Measurements from ENCODE around the gene RYR2. TPM values are rescaled to one million over a fixed set of nuclear protein-coding genes. Genes with fewer than 3 reads are reported as not detected.

Gene RYR2
- total and polyA plus RNA-seq, 8 donors = 1.6 to 6.9 (median 4.4) TPM

DNA sequence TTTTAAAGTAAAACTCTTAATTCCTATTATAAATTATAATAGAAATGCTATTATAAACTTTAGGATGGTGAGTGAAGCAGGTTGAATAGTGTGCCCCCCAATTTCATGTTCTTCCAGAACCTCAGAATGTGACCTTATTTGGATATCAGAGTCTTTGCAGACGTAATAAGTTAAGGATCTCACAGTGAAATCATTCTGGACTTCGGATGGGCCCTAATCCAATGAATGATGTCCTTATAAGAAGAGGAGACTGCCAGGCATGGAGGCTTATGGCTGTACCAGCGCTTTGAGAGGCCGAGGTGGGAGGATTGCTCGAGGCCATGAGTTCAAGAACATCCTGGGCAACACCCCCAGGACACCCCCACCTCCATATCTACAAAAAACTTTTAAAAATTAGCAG is 28.4 kb upstream of the RYR2 start:
- ATAC-seq = no peak
- no peak for FAIRE-seq
- 84 to 85% methylated on average over 5 of the region's 5 CpGs for WGBS, 2 donors

DNA sequence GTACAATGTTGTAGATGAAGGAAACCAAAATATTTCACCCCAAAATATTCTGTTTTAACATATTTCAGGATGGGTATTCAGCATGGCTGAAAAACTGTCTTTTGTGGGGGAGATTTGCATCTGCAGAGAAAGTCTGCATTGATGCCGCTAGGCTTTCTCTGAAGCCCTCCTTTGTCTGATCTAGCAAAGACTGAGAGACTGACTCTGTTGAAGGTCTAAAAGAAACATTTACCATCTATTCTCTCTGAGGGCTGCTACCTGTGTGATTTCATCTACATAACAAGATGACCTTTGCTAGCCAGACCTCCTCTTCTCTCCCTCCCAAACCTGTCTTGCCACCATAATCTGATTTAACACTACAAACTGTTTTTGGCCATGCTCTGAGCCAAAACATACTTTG is 25.4 kb upstream of the RYR2 start:
- FAIRE-seq (no peak), ATAC-seq (no peak), DNase-seq (no peak)
- peaks cover 0 to 6% (median 4%) of the 10 kb centered on the region in 3 donors for H3K4me1 ChIP-seq
- no peaks in the 10 kb centered on the region for H3K27me3 ChIP-seq
- WGBS, 2 donors = 81 to 82% methylated on average over 1 of the region's 1 CpG
- no peaks in the 10 kb centered on the region for H3K9me3 ChIP-seq
- no peak overlapping the region for H3K4me3 ChIP-seq
- intact Hi-C loops (cut with DNase I) = no loop called here
- TF ChIP-seq CTCF (IDR thresholded peaks at IDR 0.05) = no peak
- no peaks in the 10 kb centered on the region for H3K36me3 ChIP-seq
- no peak overlapping the region for H3K27ac ChIP-seq

More for the DNA sequence above, 28.4 kb upstream of the RYR2 start:
- Histone ChIP-seq H3K9me3 (no peaks in the 10 kb centered on the region), H3K36me3 (no peaks in the 10 kb centered on the region), H3K27ac (peak overlapping the region; percentile 33 to 73 (median 52)), H3K4me3 (no peak overlapping the region), H3K4me1 (peaks cover 0 to 6% (median 4%) of the 10 kb centered on the region in 3 donors), H3K27me3 (no peaks in the 10 kb centered on the region)
- DNase-seq = no peak
- no peak for TF ChIP-seq CTCF (IDR thresholded peaks at IDR 0.05)
- intact Hi-C loops (cut with DNase I) = no loop called here

DNA sequence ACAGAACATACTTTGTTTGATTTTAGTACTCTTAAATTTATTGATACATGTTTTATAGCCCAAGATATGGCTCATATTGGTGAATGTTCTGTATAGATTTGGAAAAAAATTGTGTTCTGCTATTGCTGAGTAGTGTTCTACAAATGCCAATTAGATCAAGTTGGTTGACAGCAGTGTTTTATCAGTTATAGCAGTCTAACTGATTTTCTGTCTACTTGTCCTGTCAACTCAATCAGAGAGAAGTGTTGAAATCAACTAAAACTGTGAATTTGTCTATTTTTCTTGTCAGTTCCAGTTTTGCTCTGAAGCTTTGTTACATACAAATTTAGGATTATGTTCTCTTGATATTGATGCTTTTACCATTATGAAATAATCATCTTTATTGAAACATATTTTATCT is 23.1 kb upstream of the RYR2 start:
- intact Hi-C loops (cut with DNase I) = no loop called here
- no peak for TF ChIP-seq CTCF (IDR thresholded peaks at IDR 0.05)
- ATAC-seq (no peak), FAIRE-seq (no peak), DNase-seq (no peak)
- Histone ChIP-seq H3K9me3 (no peaks in the 10 kb centered on the region), H3K36me3 (no peaks in the 10 kb centered on the region), H3K4me1 (no peaks in the 10 kb centered on the region), H3K4me3 (no peak overlapping the region), H3K27me3 (no peaks in the 10 kb centered on the region), H3K27ac (no peak overlapping the region)

DNA sequence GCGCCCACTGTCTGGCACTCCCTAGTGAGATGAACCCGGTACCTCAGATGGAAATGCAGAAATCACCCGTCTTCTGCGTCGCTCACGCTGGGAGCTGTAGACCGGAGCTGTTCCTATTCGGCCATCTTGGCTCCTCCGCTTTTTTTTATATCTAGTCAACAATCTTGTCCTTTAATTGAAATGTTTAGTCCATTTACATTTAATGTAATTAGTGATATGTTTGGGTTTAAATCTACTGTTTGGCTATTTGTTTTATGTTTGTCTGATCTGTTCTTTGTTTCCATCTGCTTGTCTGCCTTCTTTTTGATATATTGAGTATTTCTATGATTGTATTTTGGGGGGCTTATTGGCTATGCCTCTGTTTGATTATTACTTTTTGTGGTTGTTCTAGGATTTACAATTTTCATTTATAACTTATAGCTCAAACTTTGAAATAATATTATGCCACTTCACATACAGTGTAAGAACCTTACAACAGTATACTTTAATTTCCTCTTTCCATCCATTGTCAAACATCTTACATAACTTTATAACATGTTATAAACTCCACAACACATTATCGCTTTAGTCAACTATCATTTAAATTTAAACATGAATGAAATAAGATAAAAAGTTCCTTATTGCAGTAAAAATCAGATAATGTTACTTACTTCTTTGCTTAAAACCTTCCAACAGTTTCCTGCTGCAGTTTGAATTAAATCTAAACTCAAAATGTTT is 16.5 kb upstream of the RYR2 start:
- Histone ChIP-seq H3K27ac (no peak overlapping the region), H3K9me3 (no peaks in the 10 kb centered on the region), H3K36me3 (no peaks in the 10 kb centered on the region), H3K4me3 (no peak overlapping the region), H3K4me1 (peaks cover 0 to 9% (median 0%) of the 10 kb centered on the region in 3 donors), H3K27me3 (no peaks in the 10 kb centered on the region)
- TF ChIP-seq CTCF (IDR thresholded peaks at IDR 0.05) = no peak
- ATAC-seq = no peak
- no peak for DNase-seq
- 92 to 93% methylated on average over 7 to 8 of the region's 10 CpGs for WGBS, 2 donors
- intact Hi-C loops (cut with DNase I) = no loop called here
- FAIRE-seq = no peak

DNA sequence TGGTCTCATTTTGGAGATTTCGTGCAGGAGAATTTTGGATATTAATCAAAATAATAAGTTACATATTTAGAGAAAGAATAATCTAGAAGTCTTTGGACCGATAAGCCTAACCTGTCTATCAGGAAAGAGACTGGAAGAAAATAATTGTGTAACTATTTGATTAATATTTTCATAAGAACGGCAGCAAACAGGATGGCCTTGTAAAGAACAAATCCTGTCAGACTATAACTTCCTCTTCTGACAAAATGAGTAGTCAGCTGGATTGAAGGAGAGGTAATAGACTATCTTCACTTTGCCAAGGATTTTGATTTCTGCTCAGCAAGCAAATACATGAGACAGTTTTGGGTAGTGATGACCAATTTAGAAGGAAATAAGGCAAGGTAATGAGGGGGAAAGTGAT is 12.7 kb upstream of the RYR2 start:
- ATAC-seq = peak in 2 of 4 donors; percentile 25 to 43
- Histone ChIP-seq H3K27me3 (no peaks in the 10 kb centered on the region), H3K27ac (no peak overlapping the region), H3K4me1 (peaks cover 0 to 9% (median 0%) of the 10 kb centered on the region in 3 donors), H3K36me3 (no peaks in the 10 kb centered on the region), H3K4me3 (no peak overlapping the region), H3K9me3 (no peaks in the 10 kb centered on the region)
- FAIRE-seq = no peak
- 10 to 13% methylated on average over 3 of the region's 3 CpGs for WGBS, 2 donors
- intact Hi-C loops (cut with DNase I) = no loop called here
- no peak for TF ChIP-seq CTCF (IDR thresholded peaks at IDR 0.05)
- no peak for DNase-seq

Data from pancreas (tissue), 10 donors.